Neuronal stem cell (in vitro differentiated cells): ENCODE measurements around the gene SHISA9.

Source experiments
- DNase-seq: peaks from one replicate; pipeline ENCODE4 v3.0.0-alpha.2; 2013; ENCODE audit warnings: low spot score
- H2AFZ ChIP-seq: one replicate; pipeline ENCODE4 v1.6.1; 2013; ENCODE audit warnings: mild to moderate bottlenecking, low read length, inconsistent platforms
- H2AK5ac ChIP-seq: 2 replicates; pipeline ENCODE4 v1.6.1; 2013; ENCODE audit warnings: low read depth, mild to moderate bottlenecking, inconsistent platforms, low read length, moderate library complexity, mixed read lengths
- H2BK120ac ChIP-seq: 2 replicates; pipeline ENCODE4 v1.6.1; 2013; ENCODE audit warnings: low read depth, mild to moderate bottlenecking, inconsistent platforms, low read length, moderate library complexity, mixed read lengths
- H2BK12ac ChIP-seq: one replicate; pipeline ENCODE4 v1.6.1; 2013; ENCODE audit warnings: low read length, inconsistent platforms
- H2BK15ac ChIP-seq: 2 replicates; pipeline ENCODE4 v1.6.1; 2013; ENCODE audit warnings: mild to moderate bottlenecking, low read length, inconsistent platforms, mixed read lengths
- H2BK5ac ChIP-seq: one replicate; pipeline ENCODE4 v1.6.1; 2013; ENCODE audit warnings: inconsistent platforms, mild to moderate bottlenecking, low read length, moderate library complexity
- H3K14ac ChIP-seq: one replicate; pipeline ENCODE4 v1.6.1; 2013; ENCODE audit warnings: low read length, inconsistent platforms
- H3K18ac ChIP-seq: 2 replicates; pipeline ENCODE4 v1.6.1; 2013; ENCODE audit warnings: low read length, inconsistent platforms
- H3K23ac ChIP-seq: 2 replicates; pipeline ENCODE4 v1.6.1; 2013; ENCODE audit warnings: low read depth, mild to moderate bottlenecking, mixed read lengths, low read length, inconsistent platforms; ENCODE audit not compliant: poor library complexity
- H3K27ac ChIP-seq: replicated peaks from 3 replicates; pipeline ENCODE4 v1.5.1; 2013; ENCODE audit warnings: low read length, inconsistent platforms
- H3K27me3 ChIP-seq, 3 experiments: 2 replicates each; pipeline ENCODE4 v1.6.1; 2013; ENCODE audit warnings: low read length in 3 of 3, mild to moderate bottlenecking in 2 of 3, inconsistent platforms in 1 of 3, low read depth in 1 of 3, mixed read lengths in 1 of 3, moderate library complexity in 1 of 3; ENCODE audit not compliant: control insufficient read depth in 3 of 3, insufficient read depth in 3 of 3
- H3K36me3 ChIP-seq, 2 donors: replicated peaks in 1 of 2; 2 replicates each; pipeline ENCODE4 v1.6.1; 2013; ENCODE audit warnings: low read length in 2 of 2; ENCODE audit not compliant: control insufficient read depth in 2 of 2, insufficient read depth in 2 of 2
- H3K4ac ChIP-seq: 2 replicates; pipeline ENCODE4 v1.6.1; 2013; ENCODE audit warnings: inconsistent platforms, mild to moderate bottlenecking, low read length, moderate library complexity
- H3K4me1 ChIP-seq, 2 donors: 1 replicate in 1 of 2; 2 replicates in 1 of 2; pipeline ENCODE4 v1.6.1; 2013; ENCODE audit warnings: low read length in 2 of 2, low read depth in 1 of 2; ENCODE audit not compliant: control insufficient read depth in 2 of 2, insufficient read depth in 1 of 2
- H3K4me2 ChIP-seq: one replicate; pipeline ENCODE4 v1.6.1; 2013; ENCODE audit warnings: mild to moderate bottlenecking, low read length, inconsistent platforms; ENCODE audit not compliant: insufficient read depth, poor library complexity, severe bottlenecking
- H3K4me3 ChIP-seq, 2 donors: 2 replicates each; pipeline ENCODE4 v1.5.1; 2013; ENCODE audit warnings: low read length in 2 of 2, mild to moderate bottlenecking in 2 of 2, inconsistent platforms in 1 of 2, moderate library complexity in 1 of 2
- H3K79me1 ChIP-seq: one replicate; pipeline ENCODE4 v1.6.1; 2013; ENCODE audit warnings: low read depth, mild to moderate bottlenecking, inconsistent platforms, low read length, moderate library complexity
- H3K9ac ChIP-seq: one replicate; pipeline ENCODE4 v1.6.1; 2013; ENCODE audit warnings: mild to moderate bottlenecking, low read depth, low read length, inconsistent platforms; ENCODE audit not compliant: poor library complexity
- H3K9me3 ChIP-seq, 2 donors: replicated peaks in 1 of 2; 2 replicates each; pipeline versions ENCODE3 to v1.6.1; 2013; ENCODE audit warnings: low read length in 2 of 2, mild to moderate bottlenecking in 2 of 2, inconsistent platforms in 1 of 2, low read depth in 1 of 2, mixed read lengths in 1 of 2, moderate library complexity in 1 of 2; ENCODE audit not compliant: control insufficient read depth in 2 of 2, insufficient read depth in 1 of 2
- H4K8ac ChIP-seq: one replicate; pipeline ENCODE4 v1.6.1; 2013; ENCODE audit warnings: low read depth, mild to moderate bottlenecking, inconsistent platforms, low read length, moderate library complexity
- H4K91ac ChIP-seq: one replicate; pipeline ENCODE4 v1.6.1; 2013; ENCODE audit warnings: low read length, low read depth, mild to moderate bottlenecking, inconsistent platforms; ENCODE audit not compliant: poor library complexity
- WGBS, 2 donors: extraction: QIAGEN DNeasy Blood & Tissue Kit; methylation state at CpG; one replicate each; pipeline ENCODE4 v1.1.7; 2013; ENCODE audit warnings: missing lambda C conversion rate in 2 of 2, mixed read lengths in 1 of 2; ENCODE audit not compliant: insufficient read length in 2 of 2, insufficient replicate concordance in 1 of 2; ENCODE audit errors: extremely low coverage in 2 of 2; 5-methylcytosine and 5-hydroxymethylcytosine counted together

The SHISA9 gene

GRCh38 chr16:13084331-13084730 is 182.9 kb downstream of the SHISA9 start:
- no CpG with 5 or more reads among the region's 2 CpGs for WGBS, 2 donors
- H3K4me2 ChIP-seq = no peak overlapping the region
- no peak overlapping the region for H3K9ac ChIP-seq
- H3K4me3 ChIP-seq = no peak overlapping the region
- no peak overlapping the region for H2BK120ac ChIP-seq
- H2AFZ ChIP-seq = no peak overlapping the region
- H3K36me3 ChIP-seq = no peaks in the 10 kb centered on the region
- no peak overlapping the region for H2AK5ac ChIP-seq
- no peak overlapping the region for H2BK12ac ChIP-seq
- peaks cover 0 to 6% of the 10 kb centered on the region in 2 donors for H3K4me1 ChIP-seq
- H3K18ac ChIP-seq = no peak overlapping the region
- no peak overlapping the region for H2BK15ac ChIP-seq
- no peak overlapping the region for H3K23ac ChIP-seq
- H3K9me3 ChIP-seq = no peaks in the 10 kb centered on the region
- no peak overlapping the region for H3K4ac ChIP-seq
- H3K27me3 ChIP-seq = no peaks in the 10 kb centered on the region
- no peak for DNase-seq
- no peak overlapping the region for H4K8ac ChIP-seq
- no peak overlapping the region for H4K91ac ChIP-seq
- H3K14ac ChIP-seq = no peak overlapping the region
- peaks cover 2% of the 10 kb centered on the region for H3K79me1 ChIP-seq
- no peak overlapping the region for H3K27ac ChIP-seq
- no peak overlapping the region for H2BK5ac ChIP-seq

- DNase-seq = no peak
Observed at GRCh38 chr16:13093661-13094060, 192.3 kb downstream of the SHISA9 start.

GRCh38 chr16:13095061-13095460 is 193.7 kb downstream of the SHISA9 start:
- no peak overlapping the region for H3K18ac ChIP-seq
- no peak overlapping the region for H3K27ac ChIP-seq
- DNase-seq = no peak
- H2AK5ac ChIP-seq = no peak overlapping the region
- no peak overlapping the region for H2BK5ac ChIP-seq
- no CpG with 5 or more reads among the region's 2 CpGs for WGBS, 2 donors
- no peak overlapping the region for H3K9ac ChIP-seq
- H2BK15ac ChIP-seq = no peak overlapping the region
- no peak overlapping the region for H3K14ac ChIP-seq
- no peak overlapping the region for H3K4me3 ChIP-seq
- H3K27me3 ChIP-seq = no peaks in the 10 kb centered on the region
- H2BK120ac ChIP-seq = no peak overlapping the region
- no peak overlapping the region for H2BK12ac ChIP-seq
- H3K36me3 ChIP-seq = no peaks in the 10 kb centered on the region
- no peaks in the 10 kb centered on the region for H3K79me1 ChIP-seq
- H4K91ac ChIP-seq = no peak overlapping the region
- no peak overlapping the region for H3K23ac ChIP-seq
- no peak overlapping the region for H3K4ac ChIP-seq
- no peak overlapping the region for H2AFZ ChIP-seq
- peaks cover 0 to 23% of the 10 kb centered on the region in 2 donors for H3K4me1 ChIP-seq
- H3K4me2 ChIP-seq = no peak overlapping the region
- no peak overlapping the region for H4K8ac ChIP-seq
- H3K9me3 ChIP-seq = no peaks in the 10 kb centered on the region

More at GRCh38 chr16:13093661-13094060, 192.3 kb downstream of the SHISA9 start:
- no peak overlapping the region for H3K4me2 ChIP-seq
- H3K27ac ChIP-seq = no peak overlapping the region
- no CpG with 5 or more reads among the region's 7 CpGs for WGBS, 2 donors
- H3K36me3 ChIP-seq = no peaks in the 10 kb centered on the region
- H3K18ac ChIP-seq = no peak overlapping the region
- H2AK5ac ChIP-seq = no peak overlapping the region
- no peak overlapping the region for H2AFZ ChIP-seq
- H2BK12ac ChIP-seq = no peak overlapping the region
- H3K9me3 ChIP-seq = no peaks in the 10 kb centered on the region
- no peak overlapping the region for H2BK120ac ChIP-seq
- peaks cover 0 to 17% of the 10 kb centered on the region in 2 donors for H3K4me1 ChIP-seq
- H3K79me1 ChIP-seq = no peaks in the 10 kb centered on the region
- no peak overlapping the region for H2BK5ac ChIP-seq
- H4K8ac ChIP-seq = no peak overlapping the region
- H3K9ac ChIP-seq = no peak overlapping the region
- no peak overlapping the region for H3K4me3 ChIP-seq
- H3K14ac ChIP-seq = no peak overlapping the region
- H4K91ac ChIP-seq = no peak overlapping the region
- no peak overlapping the region for H3K23ac ChIP-seq
- no peak overlapping the region for H2BK15ac ChIP-seq
- H3K4ac ChIP-seq = no peak overlapping the region
- no peaks in the 10 kb centered on the region for H3K27me3 ChIP-seq

- Histone ChIP-seq H3K27me3 (no peaks in the 10 kb centered on the region), H3K9me3 (no peaks in the 10 kb centered on the region), H3K4me2 (no peak overlapping the region), H3K18ac (no peak overlapping the region), H2AK5ac (no peak overlapping the region), H2BK5ac (no peak overlapping the region), H3K23ac (no peak overlapping the region), H3K36me3 (no peaks in the 10 kb centered on the region), H2BK12ac (no peak overlapping the region), H3K4ac (no peak overlapping the region), H3K4me3 (no peak overlapping the region), H2BK15ac (no peak overlapping the region), H4K8ac (no peak overlapping the region), H4K91ac (no peak overlapping the region), H3K79me1 (no peaks in the 10 kb centered on the region), H3K9ac (no peak overlapping the region), H3K14ac (no peak overlapping the region), H3K4me1 (peaks cover 0 to 18% of the 10 kb centered on the region in 2 donors), H3K27ac (no peak overlapping the region), H2AFZ (no peak overlapping the region), H2BK120ac (no peak overlapping the region)
- no CpG with 5 or more reads among the region's 2 CpGs for WGBS, 2 donors
- no peak for DNase-seq
Observed at GRCh38 chr16:13098536-13098935, 197.1 kb downstream of the SHISA9 start.
